GM23338 (cell line): ENCODE measurements around the gene SMARCE1. TPM values are rescaled to one million over a fixed set of nuclear protein-coding genes. Genes with fewer than 3 reads are reported as not detected.

Experiments used
- ATAC-seq: fragments of 200-7000 bp; cut with Tn5 transposase; 3 replicates; pipeline ENCODE4 v1.9.1; 2020
- DNase-seq: peaks from one replicate; pipeline ENCODE4 v3.0.0-alpha.2; 2015; ENCODE audit warnings: low spot score
- H2AFZ ChIP-seq: fragments of 200-600 bp; sonication (generic); 2 replicates; pipeline ENCODE4 v1.8.0; 2016; ENCODE audit warnings: antibody characterized with exemption, mild to moderate bottlenecking, moderate library complexity
- H3F3A ChIP-seq: fragments of 200-600 bp; sonication (generic); replicated peaks from 2 replicates; pipeline ENCODE4 v1.8.0; 2017; ENCODE audit warnings: antibody characterized with exemption, mixed run types, low read depth
- H3K27ac ChIP-seq: fragments of 200-600 bp; sonication (generic); 2 replicates; pipeline ENCODE4 v1.6.1; 2016; ENCODE audit warnings: low read depth
- H3K27me3 ChIP-seq: fragments of 200-600 bp; sonication (generic); 2 replicates; pipeline ENCODE4 v1.8.0; 2016; ENCODE audit warnings: mild to moderate bottlenecking, mixed run types, moderate library complexity; ENCODE audit not compliant: insufficient read depth
- H3K36me3 ChIP-seq: fragments of 200-600 bp; sonication (generic); 2 replicates; pipeline ENCODE4 v1.8.0; 2016; ENCODE audit warnings: mild to moderate bottlenecking; ENCODE audit not compliant: insufficient read depth
- H3K4me1 ChIP-seq: fragments of 200-600 bp; sonication (generic); 2 replicates; pipeline ENCODE4 v1.8.0; 2016; ENCODE audit warnings: mild to moderate bottlenecking, moderate library complexity; ENCODE audit not compliant: insufficient read depth
- H3K4me2 ChIP-seq: fragments of 200-600 bp; sonication (generic); 2 replicates; pipeline ENCODE4 v1.7.1; 2017; ENCODE audit warnings: mixed run types
- H3K4me3 ChIP-seq: fragments of 200-600 bp; sonication (generic); 2 replicates; pipeline ENCODE4 v1.6.1; 2016; ENCODE audit warnings: mixed run types
- H3K79me2 ChIP-seq: fragments of 200-600 bp; sonication (generic); replicated peaks from 2 replicates; pipeline ENCODE4 v1.8.0; 2017; ENCODE audit warnings: mild to moderate bottlenecking; ENCODE audit not compliant: insufficient read depth
- H3K9me2 ChIP-seq: fragments of 200-600 bp; sonication (generic); 2 replicates; pipeline ENCODE4 v1.8.0; 2017; ENCODE audit not compliant: insufficient read depth
- H4K20me1 ChIP-seq: fragments of 200-600 bp; sonication (generic); replicated peaks from 2 replicates; pipeline ENCODE4 v1.8.0; 2017; ENCODE audit warnings: mild to moderate bottlenecking; ENCODE audit not compliant: insufficient read depth
- H3K27ac Mint-ChIP-seq: 2 replicates; pipeline ENCODE4 v1.8.0; 2020; ENCODE audit warnings: inconsistent platforms, mild to moderate bottlenecking, moderate library complexity, mixed read lengths
- H3K27me3 Mint-ChIP-seq: 3 replicates; pipeline ENCODE4 v1.8.0; 2022; ENCODE audit warnings: low read depth, mild to moderate bottlenecking, moderate library complexity, mixed read lengths, inconsistent platforms; ENCODE audit not compliant: insufficient read depth, poor library complexity
- H3K36me3 Mint-ChIP-seq: 3 replicates; pipeline ENCODE4 v1.8.0; 2021; ENCODE audit warnings: low read depth, mild to moderate bottlenecking, inconsistent platforms, moderate library complexity, mixed read lengths
- H3K4me1 Mint-ChIP-seq: 3 replicates; pipeline ENCODE4 v1.8.0; 2020; ENCODE audit warnings: mild to moderate bottlenecking, inconsistent platforms, mixed read lengths
- H3K4me3 Mint-ChIP-seq: 3 replicates; pipeline ENCODE4 v1.8.0; 2021; ENCODE audit warnings: moderate library complexity, mild to moderate bottlenecking, inconsistent platforms, mixed read lengths
- H3K9me3 Mint-ChIP-seq: 3 replicates; pipeline ENCODE4 v1.8.0; 2020; ENCODE audit warnings: moderate library complexity, mild to moderate bottlenecking, inconsistent platforms, mixed read lengths
- CTCF ChIP-seq, 2 experiments: fragments of 200-600 bp in 1 of 2; sonication (generic) in 1 of 2; conservative IDR thresholded peaks; 2 replicates each; pipeline versions ENCODE4 v1.5.1 to v1.6.1; 2016 to 2017; ENCODE audit warnings: antibody characterized with exemption in 2 of 2, low read depth in 2 of 2, mild to moderate bottlenecking in 2 of 2, moderate library complexity in 1 of 2
- JUNB ChIP-seq: IDR thresholded peaks from one replicate; pipeline ENCODE4 v1.6.1; 2016; ENCODE audit warnings: antibody characterized with exemption; ENCODE audit not compliant: unreplicated experiment
- NANOG ChIP-seq: IDR thresholded peaks from 2 replicates; pipeline ENCODE4 v1.6.1; 2016; ENCODE audit warnings: antibody characterized with exemption, borderline replicate concordance
- POLR2AphosphoS5 ChIP-seq: IDR thresholded peaks from 2 replicates; pipeline ENCODE4 v1.6.1; 2016; ENCODE audit warnings: antibody characterized with exemption, low read depth
- ZNF462 ChIP-seq: fragments of 250-450 bp; sonication (Bioruptor Pico); IDR thresholded peaks from 2 replicates; pipeline ENCODE4 v1.5.0; 2020; ENCODE audit warnings: mild to moderate bottlenecking, moderate library complexity
- polyA plus RNA-seq: library from polyadenylated mRNA; unstranded; fragments of >200 nt; fragmentation: Nextera tagmentation; extraction: Ambion mirVana; gene quantifications from 2 replicates; pipeline ENCODE4 v1.2.1, GENCODE V29; 2016
- total RNA-seq: library from RNA; depleted of rRNA; stranded (reverse); fragments of >200 nt; shearing (Covaris generic); gene quantifications from 2 replicates; pipeline ENCODE4 v1.2.3, GENCODE V29; 2014

Gene SMARCE1
- total and polyA plus RNA-seq, 2 experiments from 2014 or later = 101 to 258 TPM

- TF ChIP-seq ZNF462 (CRISPR knock-in tag) = no peak
- TF ChIP-seq NANOG = no peak
- TF ChIP-seq CTCF (conservative IDR thresholded peaks at IDR 0.05; ENCODE audit: low read depth in 2 of 2) = no peak
Measured at GRCh38 chr17:40621019-40621418, 26.6 kb downstream of the SMARCE1 start (continued).

DNA sequence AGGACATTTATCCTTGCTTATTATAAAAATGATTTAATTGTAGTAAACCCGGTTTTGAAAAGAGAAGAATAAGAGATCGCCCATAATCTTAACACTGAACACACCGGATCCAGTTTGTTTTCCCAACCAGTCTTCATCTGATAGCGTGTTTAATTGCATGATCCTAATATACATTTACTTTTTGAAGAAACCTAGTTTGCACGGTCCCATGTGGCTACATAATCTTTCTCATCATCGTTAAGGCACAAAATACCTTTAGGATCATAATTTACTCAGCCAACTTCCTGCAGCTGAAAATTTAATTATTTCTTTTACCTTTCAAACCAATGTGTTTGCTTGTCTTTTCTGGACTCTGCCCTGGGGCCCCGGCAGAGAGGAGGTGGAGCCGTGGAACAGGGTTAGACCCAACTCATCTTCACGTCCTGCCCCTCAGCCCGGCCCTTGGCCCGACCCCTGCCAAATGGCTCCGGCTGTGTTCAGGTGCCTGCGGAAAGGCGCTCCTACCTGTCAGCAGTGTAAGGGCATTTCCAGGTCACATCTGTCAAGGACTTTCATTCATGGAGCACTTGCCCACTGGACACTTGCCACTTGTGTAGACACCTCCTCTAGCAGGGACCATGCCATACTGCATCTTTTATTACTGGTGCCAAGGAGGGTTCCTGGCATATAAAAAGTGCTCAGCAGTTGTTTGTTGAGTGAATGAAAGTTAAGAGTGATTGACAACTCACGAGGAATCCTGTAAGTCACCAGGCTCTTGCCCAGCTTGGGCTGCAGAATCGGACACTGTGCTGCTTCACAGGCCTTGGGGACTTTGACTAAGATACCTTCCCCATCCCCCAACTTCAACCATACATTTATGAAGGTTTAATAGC lies 28.6 kb downstream of the SMARCE1 start:
- Mint-ChIP-seq H3K4me1 (peaks cover 7% of the 10 kb centered on the region), H3K4me3 (no peak overlapping the region)
- TF ChIP-seq JUNB (no peak), ZNF462 (CRISPR knock-in tag) (no peak), POLR2AphosphoS5 (no peak)

More for the DNA sequence above, 28.6 kb downstream of the SMARCE1 start:
- Histone ChIP-seq H3K9me2 (no peaks in the 10 kb centered on the region), H3F3A (no peaks in the 10 kb centered on the region), H3K79me2 (no peaks in the 10 kb centered on the region), H4K20me1 (no peaks in the 10 kb centered on the region), H3K4me1 (0 out of 2 replicates have a peak, but pooled peaks cover 1% of the 10 kb centered on the region), H3K4me3 (no peak overlapping the region), H3K4me2 (no peak overlapping the region), H3K27me3 (no peaks in the 10 kb centered on the region), H3K27ac (no peak overlapping the region), H2AFZ (0 out of 2 replicates have a peak overlapping the region, but pooled peaks have one; percentile 4), H3K36me3 (no peaks in the 10 kb centered on the region)
- ATAC-seq (no peak), DNase-seq (no peak)
- Mint-ChIP-seq H3K27ac (no peak overlapping the region), H3K36me3 (no peaks in the 10 kb centered on the region), H3K27me3 (peaks cover 6% of the 10 kb centered on the region), H3K9me3 (no peaks in the 10 kb centered on the region)
